Parathyroid adenoma (tissue), 2 donors: Measurements from ENCODE around the gene LDHAL6B.

Experiments
- H2AFZ ChIP-seq: fragments of 300-600 bp; sonication (generic); one replicate; pipeline ENCODE4 v1.7.0; 2017; ENCODE audit warnings: antibody characterized with exemption, mild to moderate bottlenecking
- H3K27ac ChIP-seq: fragments of 300-600 bp; sonication (generic); one replicate; pipeline ENCODE4 v1.7.0; 2017
- H3K27me3 ChIP-seq: fragments of 300-600 bp; sonication (generic); one replicate; pipeline ENCODE4 v1.7.0; 2017; ENCODE audit warnings: low read length; ENCODE audit not compliant: control insufficient read depth, insufficient read depth
- H3K36me3 ChIP-seq: fragments of 300-600 bp; sonication (generic); one replicate; pipeline ENCODE4 v1.7.0; 2017; ENCODE audit warnings: low read length; ENCODE audit not compliant: control insufficient read depth, insufficient read depth
- H3K4me1 ChIP-seq: fragments of 300-600 bp; sonication (generic); one replicate; pipeline ENCODE4 v1.7.0; 2017; ENCODE audit warnings: control low read depth
- H3K4me2 ChIP-seq: fragments of 300-600 bp; sonication (generic); one replicate; pipeline ENCODE4 v1.7.0; 2017; ENCODE audit warnings: low read length
- H3K4me3 ChIP-seq: fragments of 300-600 bp; sonication (generic); one replicate; pipeline ENCODE4 v1.7.0; 2017; ENCODE audit warnings: low read depth, low read length
- H3K79me2 ChIP-seq: fragments of 300-600 bp; sonication (generic); one replicate; pipeline ENCODE4 v1.7.0; 2017; ENCODE audit warnings: control low read depth
- H3K9ac ChIP-seq: fragments of 300-600 bp; sonication (generic); one replicate; pipeline ENCODE4 v1.7.0; 2017; ENCODE audit warnings: mild to moderate bottlenecking
- H3K9me3 ChIP-seq: fragments of 300-600 bp; sonication (generic); one replicate; pipeline ENCODE4 v1.7.0; 2017; ENCODE audit warnings: low read length; ENCODE audit not compliant: control insufficient read depth
- TF ChIP-seq, protein P1 (sequence below): fragments of 300-600 bp; sonication (generic); IDR thresholded peaks from one replicate; pipeline ENCODE4 v1.7.0; 2017; ENCODE audit warnings: antibody characterized with exemption, mild to moderate bottlenecking
- donor health status: primary hyperparathyroidism.

LDHAL6B gene

DNA sequence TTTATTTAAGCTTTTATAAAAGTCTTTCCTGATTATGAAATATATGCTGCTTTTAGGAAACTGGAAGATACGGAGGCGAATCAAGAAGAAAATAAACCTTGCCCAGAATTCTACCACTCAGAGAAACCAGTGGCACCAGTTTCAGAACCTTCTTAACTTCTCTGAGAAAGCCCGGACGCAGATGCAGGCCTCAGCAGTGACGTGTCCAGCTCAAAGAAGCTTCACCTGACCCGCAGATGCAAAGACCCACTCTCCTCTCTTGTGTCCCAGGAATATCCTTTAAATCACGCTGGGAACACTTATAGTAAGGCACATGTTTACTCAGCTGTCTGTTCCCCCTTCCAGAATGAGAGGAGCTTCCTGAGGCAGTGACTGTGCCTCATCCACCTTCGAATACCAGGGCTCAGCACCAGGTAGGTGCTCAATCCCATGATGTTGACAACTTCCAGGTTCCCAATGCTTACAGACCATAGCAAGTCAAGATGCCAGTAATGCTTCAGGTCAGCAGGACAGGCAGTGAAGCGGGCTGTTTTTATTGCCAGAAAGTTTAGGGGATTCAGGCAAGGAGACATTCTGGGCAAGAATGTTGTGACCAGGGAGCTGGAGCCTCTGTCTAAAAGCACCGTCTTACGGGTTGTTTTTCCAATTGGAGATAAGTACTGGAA is 39.9 kb upstream of the LDHAL6B start:
- Histone ChIP-seq H3K27ac (no peak overlapping the region), H3K4me2 (no peak overlapping the region), H3K9ac (no peak overlapping the region), H3K9me3 (no peaks in the 10 kb centered on the region), H3K4me1 (no peaks in the 10 kb centered on the region), H3K79me2 (no peaks in the 10 kb centered on the region), H2AFZ (no peak overlapping the region), H3K27me3 (no peaks in the 10 kb centered on the region), H3K36me3 (no peaks in the 10 kb centered on the region), H3K4me3 (no peak overlapping the region)
- TF ChIP-seq, protein P1, sequence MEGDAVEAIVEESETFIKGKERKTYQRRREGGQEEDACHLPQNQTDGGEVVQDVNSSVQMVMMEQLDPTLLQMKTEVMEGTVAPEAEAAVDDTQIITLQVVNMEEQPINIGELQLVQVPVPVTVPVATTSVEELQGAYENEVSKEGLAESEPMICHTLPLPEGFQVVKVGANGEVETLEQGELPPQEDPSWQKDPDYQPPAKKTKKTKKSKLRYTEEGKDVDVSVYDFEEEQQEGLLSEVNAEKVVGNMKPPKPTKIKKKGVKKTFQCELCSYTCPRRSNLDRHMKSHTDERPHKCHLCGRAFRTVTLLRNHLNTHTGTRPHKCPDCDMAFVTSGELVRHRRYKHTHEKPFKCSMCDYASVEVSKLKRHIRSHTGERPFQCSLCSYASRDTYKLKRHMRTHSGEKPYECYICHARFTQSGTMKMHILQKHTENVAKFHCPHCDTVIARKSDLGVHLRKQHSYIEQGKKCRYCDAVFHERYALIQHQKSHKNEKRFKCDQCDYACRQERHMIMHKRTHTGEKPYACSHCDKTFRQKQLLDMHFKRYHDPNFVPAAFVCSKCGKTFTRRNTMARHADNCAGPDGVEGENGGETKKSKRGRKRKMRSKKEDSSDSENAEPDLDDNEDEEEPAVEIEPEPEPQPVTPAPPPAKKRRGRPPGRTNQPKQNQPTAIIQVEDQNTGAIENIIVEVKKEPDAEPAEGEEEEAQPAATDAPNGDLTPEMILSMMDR, result no peak

DNA sequence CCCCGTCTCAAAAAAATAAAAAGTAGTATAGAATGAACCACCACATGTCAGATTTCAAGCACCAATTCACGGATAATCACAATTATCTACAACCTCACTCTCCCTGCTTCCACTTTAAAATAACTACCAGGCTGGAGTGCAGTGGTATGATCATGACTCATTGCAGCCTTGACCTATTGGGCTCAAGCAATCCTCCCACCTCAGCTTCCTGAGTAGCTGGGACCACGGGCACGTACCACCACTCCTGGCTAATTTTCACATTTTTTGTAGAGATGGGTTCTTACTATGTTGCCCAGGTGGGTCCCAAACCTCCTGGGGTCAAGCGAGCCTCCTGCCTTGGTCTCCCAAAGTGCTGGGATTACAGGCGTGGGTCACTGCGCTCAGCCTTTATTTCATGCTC is 38.1 kb upstream of the LDHAL6B start:
- no peaks in the 10 kb centered on the region for H3K27me3 ChIP-seq
- H3K4me3 ChIP-seq, result no peak overlapping the region
- H2AFZ ChIP-seq, result no peak overlapping the region
- TF ChIP-seq, protein P1, result no peak
- H3K79me2 ChIP-seq, result no peaks in the 10 kb centered on the region
- H3K27ac ChIP-seq, result no peak overlapping the region
- H3K4me2 ChIP-seq, result no peak overlapping the region
- H3K36me3 ChIP-seq, result no peaks in the 10 kb centered on the region
- H3K9ac ChIP-seq, result no peak overlapping the region
- no peaks in the 10 kb centered on the region for H3K4me1 ChIP-seq
- H3K9me3 ChIP-seq, result no peaks in the 10 kb centered on the region

DNA sequence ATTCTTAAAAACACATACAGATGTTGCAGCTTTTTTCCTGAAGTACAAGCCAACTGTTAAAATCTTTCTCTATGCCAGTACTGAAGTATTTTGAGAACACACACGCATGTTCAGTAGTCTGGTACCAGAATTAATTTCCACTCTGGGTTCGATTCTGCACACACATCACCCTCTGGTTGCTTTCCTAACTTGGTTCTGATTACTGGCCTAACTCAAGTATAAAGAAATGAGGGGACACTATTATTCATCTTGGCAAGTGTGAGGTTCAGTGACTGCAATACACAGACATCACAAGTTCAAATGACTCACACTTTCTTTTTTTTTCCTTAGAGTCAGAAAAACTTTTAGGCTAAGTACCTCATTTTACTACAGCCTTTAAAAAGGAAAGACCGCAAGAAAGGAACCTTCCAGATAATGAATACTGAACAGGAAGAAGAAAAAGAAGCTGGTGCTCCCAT is 37.4 kb upstream of the LDHAL6B start:
- TF ChIP-seq, protein P1, result no peak

DNA sequence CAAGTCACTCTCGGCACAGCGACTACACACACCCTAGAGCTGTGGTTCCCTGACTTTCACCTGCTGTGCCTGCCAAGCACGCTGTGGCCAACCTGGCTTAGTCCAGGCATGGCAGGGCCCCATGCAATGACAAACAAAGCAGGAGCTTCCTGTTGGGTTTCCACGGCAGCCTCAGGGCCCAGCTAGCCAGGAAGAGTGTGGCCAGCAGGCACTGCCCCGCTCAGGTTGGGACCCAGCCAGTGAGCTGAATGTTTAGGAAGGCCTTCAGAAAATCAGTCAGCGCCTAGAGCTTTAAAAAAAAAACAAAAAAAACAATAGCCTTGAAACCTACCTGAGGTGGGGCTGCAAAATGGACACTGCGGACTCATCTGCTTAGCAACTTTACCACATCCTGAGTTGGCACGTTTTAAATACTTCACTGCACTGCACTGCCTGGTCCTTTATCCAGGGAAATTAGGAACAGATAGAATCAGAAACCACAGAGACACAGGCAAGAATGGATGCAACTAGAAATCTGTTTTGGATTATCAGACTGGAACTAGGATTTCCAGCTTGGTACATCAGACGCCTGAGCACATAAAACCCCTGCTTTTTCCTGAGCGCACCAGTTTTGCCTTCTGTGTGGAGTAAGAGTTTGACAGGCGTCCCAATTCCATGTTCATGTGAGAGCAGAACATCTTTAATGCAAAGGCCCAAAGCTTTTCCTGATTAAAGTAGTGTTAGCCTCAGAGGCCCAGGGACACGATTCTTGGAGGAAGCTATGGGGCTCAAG is 36.2 kb upstream of the LDHAL6B start:
- no peaks in the 10 kb centered on the region for H3K36me3 ChIP-seq

More for the DNA sequence above, 37.4 kb upstream of the LDHAL6B start:
- Histone ChIP-seq H3K27ac (no peak overlapping the region), H3K79me2 (no peaks in the 10 kb centered on the region), H3K4me3 (no peak overlapping the region), H3K36me3 (no peaks in the 10 kb centered on the region), H3K27me3 (no peaks in the 10 kb centered on the region), H3K4me2 (no peak overlapping the region), H3K4me1 (no peaks in the 10 kb centered on the region), H3K9me3 (no peaks in the 10 kb centered on the region), H2AFZ (no peak overlapping the region), H3K9ac (no peak overlapping the region)

More for the DNA sequence above, 36.2 kb upstream of the LDHAL6B start:
- TF ChIP-seq, protein P1, result no peak
- H2AFZ ChIP-seq, result no peak overlapping the region
- no peaks in the 10 kb centered on the region for H3K9me3 ChIP-seq
- no peaks in the 10 kb centered on the region for H3K79me2 ChIP-seq
- H3K4me2 ChIP-seq, result no peak overlapping the region
- H3K27ac ChIP-seq, result no peak overlapping the region
- no peak overlapping the region for H3K9ac ChIP-seq
- no peaks in the 10 kb centered on the region for H3K27me3 ChIP-seq
- no peak overlapping the region for H3K4me3 ChIP-seq
- no peaks in the 10 kb centered on the region for H3K4me1 ChIP-seq
